GM19452 (cell line): ENCODE measurements around the gene POLDIP3.

Source experiments
- ATAC-seq: cut with Tn5 transposase; IDR thresholded peaks from one replicate; pipeline ENCODE4 v1.9.1; 2021; ENCODE audit not compliant: unreplicated experiment

The POLDIP3 gene

GRCh38 chr22:42614312-42615091 lies at the start of gene POLDIP3:
TSS of gene POLDIP3 (minus strand) at chr22:42614883. CDS start at chr22:42614857, 26 bp downstream.
- ATAC-seq = peak; percentile 67

GRCh38 chr22:42661985-42662831 lies 47.5 kb upstream of the POLDIP3 start:
- ATAC-seq = no peak

GRCh38 chr22:42656578-42656977 lies 41.9 kb upstream of the POLDIP3 start:
- no peak for ATAC-seq

DNA sequence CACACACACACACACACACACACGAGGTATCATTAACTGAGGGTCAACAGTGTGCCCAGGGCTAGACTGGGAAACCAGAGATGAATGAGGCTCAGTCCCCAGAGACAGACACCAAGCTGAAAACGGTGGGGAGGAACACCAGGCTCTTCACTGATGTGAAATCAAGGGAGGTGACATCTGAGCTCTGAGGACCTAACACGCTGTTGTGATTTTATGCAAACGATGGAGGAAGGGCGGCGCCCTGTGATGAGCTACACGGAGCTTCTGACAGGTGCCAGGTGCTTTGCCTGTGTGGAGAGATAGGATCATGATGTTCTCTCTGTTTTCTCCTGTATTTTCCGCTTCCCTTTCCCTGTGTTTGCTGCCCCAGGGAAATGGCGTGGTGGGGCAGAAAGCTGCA lies 41.0 kb upstream of the POLDIP3 start:
- ATAC-seq = peak; percentile 53

DNA sequence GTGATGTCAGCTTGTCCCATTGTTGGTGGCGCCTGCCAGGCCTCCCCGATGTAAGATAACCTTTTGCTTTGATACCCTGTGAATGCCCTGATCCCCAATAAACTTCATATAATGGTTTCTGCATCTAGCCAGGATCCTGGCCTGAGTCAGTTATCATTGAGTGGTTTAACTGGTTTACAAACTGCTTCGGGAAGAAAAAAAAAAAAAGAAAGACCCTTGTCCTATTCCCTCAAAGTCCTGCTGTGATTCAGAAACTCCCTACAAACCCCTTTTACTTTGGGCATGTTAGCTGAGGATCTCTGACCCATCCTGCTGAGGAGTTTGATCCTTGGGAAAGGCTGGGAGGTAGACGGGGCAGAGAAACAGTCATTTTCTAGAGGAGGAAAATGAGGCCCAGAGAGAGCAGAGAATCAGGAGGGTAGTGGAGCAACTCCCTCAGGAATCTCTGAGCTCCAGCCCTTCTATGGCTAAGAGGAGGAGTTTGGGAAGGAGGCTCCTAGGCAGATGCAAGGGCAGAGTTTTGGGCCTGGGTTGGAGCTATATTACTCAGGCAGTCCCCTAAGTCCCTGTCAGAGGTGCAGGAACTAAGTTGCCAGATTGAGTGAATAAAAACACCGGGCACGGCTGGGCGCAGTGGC lies 39.9 kb upstream of the POLDIP3 start:
- no peak for ATAC-seq

DNA sequence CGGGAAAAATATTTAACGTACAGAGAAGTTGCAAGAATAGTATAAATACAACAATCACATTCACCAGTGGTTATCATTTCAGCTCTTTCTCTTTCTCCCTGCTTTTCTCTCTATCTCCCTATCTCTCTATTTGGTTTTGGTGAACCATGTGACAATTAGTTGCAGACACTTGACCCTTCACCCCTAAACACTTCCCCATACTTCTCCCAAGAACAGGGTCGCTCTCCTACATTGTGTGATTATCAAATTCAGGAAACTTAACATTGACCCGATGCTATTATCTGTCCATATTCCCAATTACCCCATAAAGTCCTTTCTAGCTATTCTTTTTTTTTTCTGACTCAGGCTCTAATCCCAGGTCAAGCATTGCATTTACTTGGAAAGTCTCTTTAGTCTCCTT lies 39.3 kb upstream of the POLDIP3 start:
- no peak for ATAC-seq

- no peak for ATAC-seq
These were observed 36.5 kb upstream of the POLDIP3 start for GRCh38 chr22:42651134-42651533.

DNA sequence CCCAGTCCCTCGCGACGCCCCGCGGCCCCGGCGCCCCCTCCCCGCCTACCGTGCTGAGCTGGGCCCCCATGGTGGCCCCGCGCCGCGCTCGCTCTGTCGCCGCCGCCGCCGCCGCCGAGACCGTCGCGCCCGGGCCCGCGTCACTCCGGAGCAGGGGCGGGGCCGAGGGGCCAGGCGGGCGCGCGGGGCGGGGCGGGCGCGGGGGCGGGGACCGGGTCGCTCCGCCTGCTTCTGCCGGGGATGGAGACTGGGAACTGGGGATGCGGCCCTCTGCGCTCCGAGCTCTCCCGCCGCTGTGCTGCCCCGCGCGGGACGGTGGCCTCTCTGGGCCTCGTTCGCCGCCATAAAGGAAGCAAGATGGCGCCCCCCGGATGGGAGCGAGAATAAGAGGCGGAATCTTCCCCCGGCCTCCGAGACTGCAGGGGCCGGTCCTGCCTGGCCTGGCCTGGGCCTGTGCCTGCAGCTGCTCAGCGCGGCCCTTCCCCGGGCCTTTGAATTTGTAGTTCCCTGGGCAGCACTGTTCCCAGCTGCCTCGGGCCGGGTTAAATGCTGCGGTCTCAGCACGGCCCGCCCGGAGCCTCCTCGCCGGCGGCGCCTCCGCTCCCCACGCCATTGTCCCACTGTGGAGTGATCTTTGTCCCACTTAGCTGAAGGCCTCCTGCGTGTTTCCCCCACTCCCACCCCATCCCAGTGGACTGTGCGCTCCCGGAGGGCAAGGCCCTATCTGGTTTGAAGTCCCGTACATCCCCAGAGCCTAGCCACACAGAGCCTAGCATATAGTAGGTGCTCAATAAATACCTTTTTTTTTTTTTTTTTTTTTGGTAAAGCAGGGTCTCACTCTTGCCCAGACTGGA lies 34.8 kb upstream of the POLDIP3 start, which contains the start of gene CYB5R3:
Gene CYB5R3 (minus strand): TSS at position 147 of the 854 bp plus-strand sequence. CDS start 77 bp downstream, at position 70.
- peak; percentile 57 for ATAC-seq

GRCh38 chr22:42648368-42649245 lies 33.9 kb upstream of the POLDIP3 start:
- ATAC-seq = peak; percentile 50

- ATAC-seq = no peak
These were observed 33.3 kb upstream of the POLDIP3 start for GRCh38 chr22:42648017-42648367.

DNA sequence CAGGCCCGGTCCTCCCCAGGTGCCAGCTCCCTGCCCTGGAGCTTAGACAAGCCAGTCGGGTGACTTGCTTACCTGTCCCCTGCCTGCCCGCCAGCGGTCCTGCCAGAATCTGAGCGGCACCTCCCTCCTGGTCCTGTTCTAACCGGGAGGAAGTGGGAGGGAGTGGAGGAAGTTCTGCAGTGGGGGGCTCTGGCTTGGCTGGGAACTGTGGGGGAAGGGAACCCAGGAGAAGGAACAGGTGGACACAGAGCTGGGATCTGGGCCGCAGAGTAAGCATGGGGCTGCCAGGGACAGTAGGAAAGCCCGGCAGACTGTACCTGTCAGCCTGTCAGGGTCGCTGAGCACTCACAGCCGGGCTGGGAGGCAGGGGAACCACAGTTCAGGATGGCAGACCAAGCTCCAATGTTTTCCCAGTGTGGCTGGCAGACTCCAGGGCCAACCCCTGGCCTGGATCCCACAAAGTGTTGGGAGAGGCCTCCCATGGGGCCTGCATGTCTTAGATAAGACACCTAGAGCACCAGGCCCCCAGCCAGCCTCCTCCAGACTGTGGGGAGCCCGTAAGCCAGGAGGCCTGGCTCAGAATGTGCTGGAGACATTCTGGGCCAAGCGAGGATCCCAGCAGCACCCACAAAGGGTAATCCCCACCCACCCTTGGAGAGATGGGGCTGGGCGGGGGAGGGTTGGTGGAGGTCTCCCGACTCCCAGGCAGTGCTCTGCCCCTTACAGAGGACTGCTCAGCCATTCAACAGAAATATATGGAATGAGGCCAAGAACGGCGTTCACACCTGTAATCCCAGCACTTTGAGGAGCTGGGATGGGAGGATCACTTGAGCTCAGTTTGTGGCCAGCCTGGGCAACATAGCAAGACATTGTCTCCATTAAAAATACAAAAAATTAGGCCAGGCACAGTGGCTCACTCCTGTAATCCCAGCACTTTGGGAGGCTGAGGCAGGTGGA lies 32.2 kb upstream of the POLDIP3 start:
- no peak for ATAC-seq

DNA sequence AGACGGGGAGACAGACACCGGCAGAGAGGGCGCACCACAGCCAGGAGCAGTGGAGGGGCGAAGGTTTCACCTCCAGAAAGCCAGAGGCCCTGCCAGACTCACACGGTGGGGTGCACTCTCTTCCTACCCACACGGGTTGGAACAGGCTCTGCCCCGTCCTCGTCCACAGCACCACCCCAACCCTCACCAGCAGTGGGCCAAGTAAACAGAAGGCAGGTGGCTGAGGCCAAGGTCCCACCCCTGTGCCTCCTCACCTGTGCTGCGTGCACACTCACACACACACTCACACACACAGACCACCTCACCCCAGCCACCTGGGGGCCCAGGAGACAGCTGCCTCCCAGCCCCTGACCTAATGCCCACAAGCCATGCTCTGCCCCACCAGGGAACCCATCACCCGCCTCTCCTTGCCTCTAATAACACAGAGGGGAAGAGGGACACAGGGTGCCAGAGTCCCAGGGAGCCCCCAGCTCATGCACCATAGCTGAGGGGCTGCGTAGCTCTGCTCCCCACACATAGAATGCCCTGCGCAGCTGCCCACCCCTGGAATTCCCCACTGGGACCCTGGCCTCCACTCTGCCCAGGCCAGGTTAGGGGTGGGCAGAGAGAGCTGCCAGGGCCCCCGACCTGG lies 31.4 kb upstream of the POLDIP3 start:
- no peak for ATAC-seq

GRCh38 chr22:42645341-42645937 lies 30.8 kb upstream of the POLDIP3 start:
- no peak for ATAC-seq

GRCh38 chr22:42644422-42645340 lies 30.0 kb upstream of the POLDIP3 start:
- ATAC-seq = no peak

GRCh38 chr22:42643634-42644421 lies 29.1 kb upstream of the POLDIP3 start:
- no peak for ATAC-seq
